ENCODE results near the gene DLG5. TPM values are rescaled to one million over a fixed set of nuclear protein-coding genes. Genes with fewer than 3 reads are reported as not detected.

The DLG5 gene
- total RNA-seq, 2 experiments from 2014 or later, result 2.6 to 3.3 TPM

DNA sequence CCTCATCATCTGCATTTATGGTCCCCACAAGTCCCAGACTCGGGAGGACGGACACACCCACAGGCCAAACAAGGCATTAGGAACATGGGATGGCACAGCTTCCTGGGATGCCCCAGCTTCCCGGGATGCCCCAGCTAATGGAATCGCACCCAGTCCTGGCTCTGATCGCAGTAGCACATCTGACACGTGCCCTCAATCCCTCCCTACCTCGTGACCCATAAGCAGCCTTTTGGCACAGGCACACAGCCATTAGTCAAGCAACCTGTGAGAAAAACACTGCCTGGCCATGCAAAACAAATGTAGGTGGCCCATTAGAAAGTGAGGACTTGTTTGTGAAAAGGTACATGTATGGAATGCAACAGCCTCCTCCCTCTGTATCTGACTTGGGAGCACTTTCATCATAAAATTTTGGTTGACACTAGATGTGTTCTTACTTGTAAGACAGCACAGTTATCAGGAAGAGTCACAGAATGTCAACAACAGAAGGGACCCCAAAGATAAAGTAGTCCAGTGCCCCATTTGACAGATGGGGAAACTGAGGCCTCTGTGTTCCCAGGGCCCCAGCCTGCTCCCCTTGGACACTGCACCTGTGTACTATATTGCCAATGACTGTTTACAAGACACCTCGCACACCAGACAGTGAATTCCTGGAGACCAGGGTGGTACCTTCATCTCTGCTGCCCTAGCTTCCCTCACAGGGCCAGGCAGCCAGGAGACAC is 34.4 kb downstream of the DLG5 start:
- Mint-ChIP-seq H3K27me3 (ENCODE audit: low read depth) (peaks cover 4% of the 10 kb centered on the region), H3K9me3 (no peaks in the 10 kb centered on the region), H3K4me3 (no peak overlapping the region), H3K27ac (no peak overlapping the region), H3K36me3 (ENCODE audit: low read depth) (no peaks in the 10 kb centered on the region), H3K4me1 (ENCODE audit: low read depth) (no peaks in the 10 kb centered on the region)
- CTCF ChIA-PET, result no interaction called here
- intact Hi-C loops (cut with micrococcal nuclease), result no loop called here
- DNase-seq, result no peak

- H3K9me3 Mint-ChIP-seq, result no peaks in the 10 kb centered on the region
- DNase-seq, result no peak
- CTCF ChIA-PET, result interaction anchor here (0.5 to 0.6 kb wide), 2 partner anchors 9 to 12 kb away, joined by 3 read pairs; no protein-coding TSS in a partner anchor
- no peak overlapping the region for H3K27ac Mint-ChIP-seq
- intact Hi-C loops (cut with micrococcal nuclease), result no loop called here
- H3K27me3 Mint-ChIP-seq (ENCODE audit: low read depth), result no peaks in the 10 kb centered on the region
- no peak overlapping the region for H3K4me3 Mint-ChIP-seq
- H3K36me3 Mint-ChIP-seq (ENCODE audit: low read depth), result no peaks in the 10 kb centered on the region
- no peaks in the 10 kb centered on the region for H3K4me1 Mint-ChIP-seq (ENCODE audit: low read depth)
Measured at GRCh38 chr10:77890097-77890496, 36.5 kb downstream of the DLG5 start.

DNA sequence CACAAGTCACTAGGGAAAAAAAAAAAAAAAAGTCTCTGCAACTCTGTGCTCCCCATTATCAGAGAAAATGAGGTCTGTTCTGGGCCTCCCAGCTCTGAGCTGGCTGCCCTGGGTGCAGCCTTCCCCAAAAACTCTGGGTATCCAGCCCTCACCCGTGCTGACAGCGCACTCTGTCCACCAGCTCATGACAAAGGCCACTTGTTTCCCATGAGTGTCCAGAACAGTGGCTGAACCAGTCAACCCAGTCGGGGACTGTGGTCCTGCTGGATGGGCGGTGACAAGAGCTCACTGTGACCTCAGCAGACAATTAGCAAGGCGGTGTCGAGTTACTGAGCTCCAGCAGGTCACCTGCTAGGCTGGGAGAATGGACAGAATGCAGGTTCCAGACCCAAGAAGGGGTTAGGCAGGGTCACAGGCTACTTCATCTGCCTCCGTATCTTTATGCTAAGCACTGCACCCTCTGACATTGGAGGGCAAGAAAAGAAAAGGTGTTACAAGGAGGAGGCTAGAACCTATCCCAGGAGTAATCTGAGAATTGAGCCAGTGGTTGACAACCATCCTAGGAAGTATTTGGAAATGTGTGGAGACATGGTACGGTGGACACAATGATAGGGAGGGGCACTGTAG is 37.2 kb downstream of the DLG5 start:
- no peaks in the 10 kb centered on the region for H3K9me3 Mint-ChIP-seq
- H3K4me1 Mint-ChIP-seq (ENCODE audit: low read depth), result no peaks in the 10 kb centered on the region
- no peak overlapping the region for H3K4me3 Mint-ChIP-seq
- DNase-seq, result no peak
- no peak overlapping the region for H3K27ac Mint-ChIP-seq
- no peaks in the 10 kb centered on the region for H3K27me3 Mint-ChIP-seq (ENCODE audit: low read depth)
- intact Hi-C loops (cut with micrococcal nuclease), result no loop called here
- H3K36me3 Mint-ChIP-seq (ENCODE audit: low read depth), result no peaks in the 10 kb centered on the region
- CTCF ChIA-PET, result interaction anchor here (0.6 kb wide), 1 partner anchor 13 kb away, joined by 3 read pairs; no protein-coding TSS in a partner anchor

- no peaks in the 10 kb centered on the region for H3K27me3 Mint-ChIP-seq (ENCODE audit: low read depth)
- no peak for DNase-seq
- H3K36me3 Mint-ChIP-seq (ENCODE audit: low read depth), result no peaks in the 10 kb centered on the region
- CTCF ChIA-PET, result no interaction called here
- no peaks in the 10 kb centered on the region for H3K9me3 Mint-ChIP-seq
- H3K4me1 Mint-ChIP-seq (ENCODE audit: low read depth), result no peaks in the 10 kb centered on the region
- H3K4me3 Mint-ChIP-seq, result no peak overlapping the region
- intact Hi-C loops (cut with micrococcal nuclease), result no loop called here
- H3K27ac Mint-ChIP-seq, result no peak overlapping the region
Measured at GRCh38 chr10:77888356-77888703, 38.2 kb downstream of the DLG5 start.

DNA sequence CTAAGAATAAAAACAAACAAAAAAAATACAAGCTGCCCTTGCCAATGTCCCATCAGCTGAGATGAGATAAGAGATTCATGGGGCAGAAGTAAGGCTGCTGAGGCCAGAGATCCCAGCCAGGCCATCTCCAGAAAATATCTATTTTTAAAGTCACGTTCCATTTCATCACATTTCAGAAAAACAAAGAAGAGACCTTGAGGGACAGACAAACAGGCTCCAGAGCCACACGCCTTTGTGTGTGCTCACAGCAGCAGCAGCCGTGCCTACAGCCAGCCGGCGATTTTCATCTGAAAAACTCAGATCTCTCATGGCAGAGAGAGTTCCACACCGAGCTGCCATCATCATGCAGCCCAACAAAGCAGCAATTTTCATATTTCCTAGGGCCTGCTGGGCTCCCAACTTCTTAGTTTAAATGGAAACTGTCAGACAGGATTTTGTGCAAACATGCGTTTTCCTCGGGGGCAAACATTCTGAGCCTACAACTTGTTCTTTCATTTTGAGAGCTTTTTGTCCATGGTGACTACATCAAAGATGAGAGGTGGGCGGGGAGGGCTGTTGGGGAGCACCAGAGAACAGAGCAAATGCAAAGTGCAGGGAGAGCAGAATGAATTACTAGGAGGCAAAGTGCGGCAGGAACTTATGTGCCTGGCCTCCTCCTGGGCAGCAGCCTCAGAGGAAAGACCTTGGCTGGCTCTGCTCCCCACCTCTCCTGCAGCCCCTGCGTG is 38.8 kb downstream of the DLG5 start:
- H3K4me1 Mint-ChIP-seq (ENCODE audit: low read depth), result no peaks in the 10 kb centered on the region
- no peaks in the 10 kb centered on the region for H3K9me3 Mint-ChIP-seq
- H3K4me3 Mint-ChIP-seq, result no peak overlapping the region
- DNase-seq, result no peak
- H3K27me3 Mint-ChIP-seq (ENCODE audit: low read depth), result no peaks in the 10 kb centered on the region
- CTCF ChIA-PET, result interaction anchor here (1.1 kb wide), 1 partner anchor 175 kb away, joined by 4 read pairs; no protein-coding TSS in a partner anchor
- intact Hi-C loops (cut with micrococcal nuclease), result no loop called here
- no peaks in the 10 kb centered on the region for H3K36me3 Mint-ChIP-seq (ENCODE audit: low read depth)
- H3K27ac Mint-ChIP-seq, result no peak overlapping the region

DNA sequence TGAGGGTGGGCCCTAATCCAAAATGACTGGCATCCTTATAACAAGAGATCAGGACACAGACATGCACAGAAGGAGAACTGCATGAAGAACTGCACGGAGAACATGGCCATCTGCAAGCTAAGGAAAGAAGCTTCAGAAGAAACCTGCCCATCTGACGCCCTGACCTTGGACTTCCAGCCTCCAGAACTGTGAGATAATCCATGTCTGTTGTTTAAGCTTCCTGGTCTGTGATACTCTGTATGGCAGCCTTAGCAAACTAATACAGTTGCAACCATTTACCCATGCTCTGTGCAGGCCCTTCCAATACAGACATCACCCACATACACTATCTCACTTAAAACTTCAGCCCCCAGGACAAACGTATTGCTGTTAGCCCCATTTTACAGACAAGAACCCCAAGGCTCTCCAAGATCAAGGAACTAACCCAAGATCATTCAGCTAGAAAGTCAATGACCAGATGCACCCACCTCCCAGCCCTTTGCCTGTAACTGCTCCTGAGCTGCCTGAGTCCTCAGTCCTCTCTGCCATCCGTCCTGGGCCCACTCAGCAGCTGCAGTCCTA is 39.7 kb downstream of the DLG5 start:
- Mint-ChIP-seq H3K27me3 (ENCODE audit: low read depth) (no peaks in the 10 kb centered on the region), H3K4me1 (ENCODE audit: low read depth) (no peaks in the 10 kb centered on the region), H3K27ac (no peak overlapping the region), H3K4me3 (no peak overlapping the region), H3K36me3 (ENCODE audit: low read depth) (no peaks in the 10 kb centered on the region), H3K9me3 (no peaks in the 10 kb centered on the region)
- intact Hi-C loops (cut with micrococcal nuclease), result no loop called here
- no peak for DNase-seq
- CTCF ChIA-PET, result interaction anchor here (1.1 kb wide), 1 partner anchor 174 kb away, joined by 4 read pairs; no protein-coding TSS in a partner anchor

- CTCF ChIA-PET, result interaction anchor here (0.5 kb wide), 1 partner anchor 190 kb away, joined by 3 read pairs; no protein-coding TSS in a partner anchor
- no peak for DNase-seq
- no peaks in the 10 kb centered on the region for H3K9me3 Mint-ChIP-seq
- intact Hi-C loops (cut with micrococcal nuclease), result no loop called here
- H3K36me3 Mint-ChIP-seq (ENCODE audit: low read depth), result no peaks in the 10 kb centered on the region
- H3K4me1 Mint-ChIP-seq (ENCODE audit: low read depth), result no peaks in the 10 kb centered on the region
- H3K27me3 Mint-ChIP-seq (ENCODE audit: low read depth), result no peaks in the 10 kb centered on the region
- no peak overlapping the region for H3K27ac Mint-ChIP-seq
- H3K4me3 Mint-ChIP-seq, result no peak overlapping the region
Measured at GRCh38 chr10:77884181-77884580, 42.4 kb downstream of the DLG5 start.

GRCh38 chr10:77881636-77882035 is 44.9 kb downstream of the DLG5 start:
- H3K27me3 Mint-ChIP-seq (ENCODE audit: low read depth), result peaks cover 9% of the 10 kb centered on the region

GRCh38 chr10:77881222-77881621 is 45.3 kb downstream of the DLG5 start:
- no peak for DNase-seq
- H3K27me3 Mint-ChIP-seq (ENCODE audit: low read depth), result peaks cover 9% of the 10 kb centered on the region
- H3K4me1 Mint-ChIP-seq (ENCODE audit: low read depth), result no peaks in the 10 kb centered on the region
- no peak overlapping the region for H3K4me3 Mint-ChIP-seq
- intact Hi-C loops (cut with micrococcal nuclease), result no loop called here
- CTCF ChIA-PET, result interaction anchor here (0.8 kb wide), 1 partner anchor 9 kb away, joined by 3 read pairs; no protein-coding TSS in a partner anchor
- no peaks in the 10 kb centered on the region for H3K36me3 Mint-ChIP-seq (ENCODE audit: low read depth)
- H3K9me3 Mint-ChIP-seq, result no peaks in the 10 kb centered on the region
- no peak overlapping the region for H3K27ac Mint-ChIP-seq

More at GRCh38 chr10:77881636-77882035, 44.9 kb downstream of the DLG5 start:
- no peaks in the 10 kb centered on the region for H3K9me3 Mint-ChIP-seq
- intact Hi-C loops (cut with micrococcal nuclease), result no loop called here
- CTCF ChIA-PET, result interaction anchor here (0.8 kb wide), 1 partner anchor 9 kb away, joined by 3 read pairs; no protein-coding TSS in a partner anchor
- DNase-seq, result no peak
- H3K36me3 Mint-ChIP-seq (ENCODE audit: low read depth), result no peaks in the 10 kb centered on the region
- no peak overlapping the region for H3K4me3 Mint-ChIP-seq
- H3K4me1 Mint-ChIP-seq (ENCODE audit: low read depth), result no peaks in the 10 kb centered on the region
- no peak overlapping the region for H3K27ac Mint-ChIP-seq

- Mint-ChIP-seq H3K4me3 (no peak overlapping the region), H3K4me1 (ENCODE audit: low read depth) (no peaks in the 10 kb centered on the region), H3K36me3 (ENCODE audit: low read depth) (no peaks in the 10 kb centered on the region), H3K27me3 (ENCODE audit: low read depth) (peaks cover 9% of the 10 kb centered on the region), H3K27ac (no peak overlapping the region), H3K9me3 (no peaks in the 10 kb centered on the region)
- CTCF ChIA-PET, result no interaction called here
- DNase-seq, result no peak
- intact Hi-C loops (cut with micrococcal nuclease), result no loop called here
Measured at GRCh38 chr10:77879710-77880109, 46.8 kb downstream of the DLG5 start.

GRCh38 chr10:77879065-77879464 is 47.5 kb downstream of the DLG5 start:
- Mint-ChIP-seq H3K27me3 (ENCODE audit: low read depth) (peaks cover 9% of the 10 kb centered on the region), H3K36me3 (ENCODE audit: low read depth) (no peaks in the 10 kb centered on the region), H3K4me1 (ENCODE audit: low read depth) (peaks cover 2% of the 10 kb centered on the region), H3K27ac (no peak overlapping the region), H3K4me3 (no peak overlapping the region), H3K9me3 (no peaks in the 10 kb centered on the region)
- no peak for DNase-seq
- intact Hi-C loops (cut with micrococcal nuclease), result no loop called here
- CTCF ChIA-PET, result no interaction called here

Measured in activated naive CD4-positive, alpha-beta T cell treated with anti-CD3 and anti-CD28 coated beads for 36 hours (primary cell).